Measurements from ENCODE around the gene RAPGEF1.

DNA sequence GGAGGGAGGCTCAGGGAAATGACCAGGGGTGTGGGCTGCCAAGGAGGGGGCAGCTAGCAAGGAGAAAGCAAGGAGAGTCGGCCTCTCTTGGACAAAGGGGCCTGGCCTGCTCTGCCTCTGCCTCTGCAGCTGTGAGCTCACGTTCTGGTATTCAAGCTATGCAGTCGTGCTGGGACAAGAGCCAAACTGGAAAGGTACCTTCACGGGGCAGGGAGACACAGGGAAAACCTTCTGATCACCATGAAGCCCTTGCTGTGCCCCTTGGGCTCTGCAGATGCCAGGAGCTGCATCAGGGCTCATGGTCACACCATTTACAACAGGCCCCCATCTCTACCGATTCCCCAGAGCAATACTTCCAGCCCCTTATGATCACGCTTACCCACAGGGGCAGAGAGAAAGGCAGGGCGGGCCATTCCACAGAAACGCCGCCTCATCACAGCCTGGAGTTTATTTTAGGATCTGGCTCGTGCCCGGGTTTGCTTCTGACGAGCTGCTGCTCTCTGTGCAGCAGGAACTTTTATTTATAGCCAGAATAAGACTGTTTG lies 131.3 kb downstream of the RAPGEF1 start:
- TF ChIP-seq CTCF (IDR thresholded peaks at IDR 0.05; ENCODE audit: poor library complexity, severe bottlenecking) (no peak), EP300 (conservative IDR thresholded peaks at IDR 0.05; ENCODE audit: poor library complexity, severe bottlenecking) (no peak), POLR2AphosphoS5 (IDR thresholded peaks at IDR 0.05) (no peak), EZH2 (IDR thresholded peaks at IDR 0.05; ENCODE audit: borderline replicate concordance, insufficient read depth, low read length, poor library complexity, severe bottlenecking) (no peak), TAF1 (IDR thresholded peaks at IDR 0.05; ENCODE audit: low read depth) (no peak)
- TF ChIP-seq, protein P1, sequence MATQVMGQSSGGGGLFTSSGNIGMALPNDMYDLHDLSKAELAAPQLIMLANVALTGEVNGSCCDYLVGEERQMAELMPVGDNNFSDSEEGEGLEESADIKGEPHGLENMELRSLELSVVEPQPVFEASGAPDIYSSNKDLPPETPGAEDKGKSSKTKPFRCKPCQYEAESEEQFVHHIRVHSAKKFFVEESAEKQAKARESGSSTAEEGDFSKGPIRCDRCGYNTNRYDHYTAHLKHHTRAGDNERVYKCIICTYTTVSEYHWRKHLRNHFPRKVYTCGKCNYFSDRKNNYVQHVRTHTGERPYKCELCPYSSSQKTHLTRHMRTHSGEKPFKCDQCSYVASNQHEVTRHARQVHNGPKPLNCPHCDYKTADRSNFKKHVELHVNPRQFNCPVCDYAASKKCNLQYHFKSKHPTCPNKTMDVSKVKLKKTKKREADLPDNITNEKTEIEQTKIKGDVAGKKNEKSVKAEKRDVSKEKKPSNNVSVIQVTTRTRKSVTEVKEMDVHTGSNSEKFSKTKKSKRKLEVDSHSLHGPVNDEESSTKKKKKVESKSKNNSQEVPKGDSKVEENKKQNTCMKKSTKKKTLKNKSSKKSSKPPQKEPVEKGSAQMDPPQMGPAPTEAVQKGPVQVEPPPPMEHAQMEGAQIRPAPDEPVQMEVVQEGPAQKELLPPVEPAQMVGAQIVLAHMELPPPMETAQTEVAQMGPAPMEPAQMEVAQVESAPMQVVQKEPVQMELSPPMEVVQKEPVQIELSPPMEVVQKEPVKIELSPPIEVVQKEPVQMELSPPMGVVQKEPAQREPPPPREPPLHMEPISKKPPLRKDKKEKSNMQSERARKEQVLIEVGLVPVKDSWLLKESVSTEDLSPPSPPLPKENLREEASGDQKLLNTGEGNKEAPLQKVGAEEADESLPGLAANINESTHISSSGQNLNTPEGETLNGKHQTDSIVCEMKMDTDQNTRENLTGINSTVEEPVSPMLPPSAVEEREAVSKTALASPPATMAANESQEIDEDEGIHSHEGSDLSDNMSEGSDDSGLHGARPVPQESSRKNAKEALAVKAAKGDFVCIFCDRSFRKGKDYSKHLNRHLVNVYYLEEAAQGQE (IDR thresholded peaks at IDR 0.05; ENCODE audit: borderline replicate concordance): no peak
